ENCODE data around the gene DEDD.

DEDD gene

GRCh38 chr1:161162806-161163205 is 30.3 kb upstream of the DEDD start:
- no peak for DNase-seq (ENCODE audit: low read depth)

DNA sequence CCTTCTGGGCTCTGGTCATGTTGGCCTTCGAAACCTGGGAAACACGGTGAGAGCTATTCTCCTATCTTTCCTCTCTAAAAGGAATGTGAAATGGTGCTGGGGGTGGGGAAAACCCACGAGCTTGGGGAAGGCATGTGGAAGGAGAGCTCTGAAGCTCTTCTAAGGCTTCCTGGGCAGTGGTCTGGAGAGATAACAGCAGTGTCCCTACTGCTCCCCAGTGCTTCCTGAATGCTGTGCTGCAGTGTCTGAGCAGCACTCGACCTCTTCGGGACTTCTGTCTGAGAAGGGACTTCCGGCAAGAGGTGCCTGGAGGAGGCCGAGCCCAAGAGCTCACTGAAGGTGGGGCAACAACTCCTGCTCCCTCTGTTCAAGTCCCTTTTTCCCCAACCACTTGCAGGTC is 29.6 kb upstream of the DEDD start:
- DNase-seq (ENCODE audit: low read depth), result no peak

DNA sequence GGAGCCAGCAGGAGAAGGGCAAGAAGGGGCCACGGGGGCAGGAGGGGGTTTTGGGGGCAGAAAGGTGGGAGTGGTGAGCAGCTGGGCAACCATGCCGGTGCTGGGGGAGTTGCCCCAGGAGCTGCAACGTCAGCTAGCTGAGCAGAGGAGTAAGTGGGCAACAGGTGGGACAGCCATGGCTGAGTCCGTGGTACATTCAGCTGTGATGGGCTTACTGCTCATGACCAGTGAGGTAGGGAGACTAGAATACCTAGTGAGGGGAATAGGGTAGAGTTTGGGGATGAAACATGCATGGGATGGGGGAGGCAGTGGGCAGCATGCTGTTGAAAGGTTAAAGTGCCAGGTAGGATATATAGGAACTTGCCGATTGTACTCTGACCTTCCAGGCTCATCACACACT is 29.2 kb upstream of the DEDD start:
- DNase-seq (ENCODE audit: low read depth), result no peak

GRCh38 chr1:161160671-161161145 is 28.2 kb upstream of the DEDD start:
- DNase-seq (ENCODE audit: low read depth), result no peak

- DNase-seq (ENCODE audit: low read depth), result no peak
Observed at GRCh38 chr1:161159913-161160243, 27.4 kb upstream of the DEDD start.

DNA sequence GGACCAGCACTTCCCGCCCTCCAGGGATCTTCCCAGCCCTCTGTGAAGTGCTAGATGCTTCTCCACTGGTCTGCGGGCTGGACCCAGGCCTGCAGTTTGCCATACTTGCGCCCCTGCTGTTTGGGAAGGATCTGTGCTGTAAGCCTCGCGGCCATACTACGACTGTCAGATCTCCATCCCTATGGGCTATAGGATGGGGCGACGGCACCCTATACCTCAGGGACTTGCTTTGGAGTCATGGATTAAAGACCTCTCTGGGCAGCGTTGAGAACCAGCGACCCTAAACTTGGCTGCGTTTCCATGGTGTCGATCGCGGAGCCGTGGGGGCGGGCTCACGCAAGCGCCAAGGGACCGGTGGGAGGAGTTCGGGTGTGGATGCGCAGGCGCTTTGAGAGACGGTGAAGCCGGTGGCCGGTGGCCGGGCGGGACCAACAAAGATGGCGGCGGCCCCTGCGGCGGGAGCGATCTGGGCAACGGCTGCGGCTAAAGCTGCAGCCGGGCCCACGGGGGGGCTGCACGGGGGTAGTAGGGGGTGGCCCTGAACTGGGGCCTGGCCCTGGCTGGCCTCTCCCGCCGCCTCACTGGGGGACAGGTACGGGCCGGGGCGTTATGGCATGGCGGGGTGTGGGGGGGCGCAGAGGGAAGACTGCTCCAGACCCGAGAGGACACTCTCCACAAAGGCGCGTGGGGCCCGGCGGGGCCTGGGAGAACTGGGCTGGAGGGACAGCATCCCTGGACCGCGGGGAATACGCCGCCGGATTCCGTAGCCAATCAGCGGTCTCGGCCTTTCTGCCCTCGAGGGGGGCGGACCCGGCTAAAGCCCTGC is 26.8 kb upstream of the DEDD start, which contains the start of gene USP21:
TSS of gene USP21 (plus strand) at position 414 of the 826 bp plus-strand sequence. CDS start 1,141 bp downstream, outside the sequence.
- DNase-seq (ENCODE audit: low read depth), result peak; percentile 55

DNA sequence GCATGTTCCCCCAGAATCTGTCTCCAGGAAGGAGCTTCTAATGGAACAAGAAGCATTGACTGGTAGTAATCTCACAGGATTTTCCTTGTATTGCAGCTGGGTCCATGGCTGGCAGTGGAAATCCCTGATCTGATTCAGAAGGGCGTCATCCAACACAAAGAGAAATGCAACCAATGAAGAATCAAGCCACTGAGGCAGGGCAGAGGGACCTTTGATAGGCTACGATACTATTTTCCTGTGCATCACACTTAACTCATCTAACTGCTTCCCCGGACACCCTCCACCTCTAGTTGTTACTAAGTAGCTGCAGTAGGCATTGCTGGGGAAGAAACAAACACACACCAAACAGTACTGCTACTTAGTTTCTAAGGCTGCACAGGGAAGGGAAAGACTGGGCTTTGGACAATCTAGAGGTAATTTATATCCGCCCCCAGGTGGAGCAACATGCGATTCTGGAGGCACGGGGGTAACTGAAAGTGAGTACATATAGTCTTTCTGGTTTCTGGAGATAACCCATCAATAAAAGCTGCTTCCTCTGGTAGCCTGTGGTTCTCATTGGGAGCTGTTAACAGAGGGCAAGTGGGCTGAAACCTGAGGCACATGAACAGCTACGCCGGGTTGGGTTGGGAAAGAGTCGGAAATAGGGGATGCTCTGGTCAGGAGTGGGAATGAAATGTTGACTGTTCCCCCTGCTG is 26.0 kb upstream of the DEDD start:
- no peak for DNase-seq (ENCODE audit: low read depth)

DNA sequence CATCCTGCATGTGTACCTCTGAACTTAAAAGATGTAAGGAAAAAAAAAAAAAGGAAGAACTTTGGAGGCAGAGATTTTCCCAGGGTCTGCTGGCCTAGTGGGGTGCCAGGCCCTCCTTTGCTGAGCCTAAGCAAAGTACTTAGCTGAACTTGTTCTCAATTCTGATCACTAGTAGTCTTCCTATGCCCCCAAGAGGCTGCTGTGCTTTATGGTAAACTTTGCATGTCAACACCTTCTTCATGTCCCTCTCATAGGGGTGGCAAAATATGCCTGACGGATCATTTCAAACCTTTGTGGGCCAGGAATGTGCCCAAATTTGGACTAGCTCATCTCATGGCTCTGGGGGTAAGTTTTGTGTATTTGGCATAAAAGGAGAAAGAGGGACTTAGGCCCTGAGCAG is 25.4 kb upstream of the DEDD start:
- DNase-seq (ENCODE audit: low read depth), result no peak

GRCh38 chr1:161153682-161154337 is 21.3 kb upstream of the DEDD start, which contains the start of gene UFC1:
UFC1 (plus strand) TSS chr1:161153978; CDS start chr1:161153998, 20 bp downstream.
- DNase-seq (ENCODE audit: low read depth), result peak; percentile 70

DNA sequence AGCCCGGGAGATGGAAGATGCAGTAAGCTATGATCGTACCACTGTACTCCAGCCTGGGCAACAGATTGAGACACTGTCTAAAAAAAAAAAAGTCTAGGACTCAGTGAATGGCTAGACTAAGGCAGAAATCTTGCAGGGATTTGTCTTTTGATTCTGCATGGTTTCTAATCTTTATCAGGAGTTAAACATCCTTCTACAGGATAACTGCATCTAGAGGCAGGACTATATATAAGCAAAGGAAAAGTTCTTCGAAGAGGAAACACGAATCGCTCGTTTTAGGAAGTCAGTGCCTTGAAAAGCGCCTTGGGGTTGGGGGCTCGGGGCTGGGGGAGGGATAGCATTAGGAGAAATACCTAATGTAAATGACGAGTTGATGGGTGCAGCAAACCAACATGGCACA is 20.7 kb upstream of the DEDD start:
- DNase-seq (ENCODE audit: low read depth), result no peak

DNA sequence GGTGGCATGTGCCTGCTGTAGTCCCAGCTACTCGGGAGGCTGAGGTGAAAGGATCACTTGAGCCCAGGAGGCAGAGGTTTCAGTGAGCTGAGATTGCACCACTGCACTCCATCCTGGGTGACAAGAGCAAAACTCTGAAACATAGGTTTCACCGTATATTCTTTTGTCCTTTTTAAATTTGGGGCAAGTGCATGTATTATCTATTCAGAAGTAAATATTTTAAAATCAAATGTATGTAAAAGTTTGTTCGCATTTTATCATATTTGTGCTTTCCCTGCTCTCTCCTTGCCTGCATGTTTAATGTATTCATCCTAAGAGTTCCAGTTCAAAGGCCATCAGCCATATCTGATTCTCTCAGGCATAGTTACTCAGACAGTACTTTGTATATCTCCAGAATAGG is 13.4 kb upstream of the DEDD start:
- no peak for DNase-seq (ENCODE audit: low read depth)

- no peak for DNase-seq (ENCODE audit: low read depth)
Observed at GRCh38 chr1:161140755-161141400, 8.4 kb upstream of the DEDD start.

DNA sequence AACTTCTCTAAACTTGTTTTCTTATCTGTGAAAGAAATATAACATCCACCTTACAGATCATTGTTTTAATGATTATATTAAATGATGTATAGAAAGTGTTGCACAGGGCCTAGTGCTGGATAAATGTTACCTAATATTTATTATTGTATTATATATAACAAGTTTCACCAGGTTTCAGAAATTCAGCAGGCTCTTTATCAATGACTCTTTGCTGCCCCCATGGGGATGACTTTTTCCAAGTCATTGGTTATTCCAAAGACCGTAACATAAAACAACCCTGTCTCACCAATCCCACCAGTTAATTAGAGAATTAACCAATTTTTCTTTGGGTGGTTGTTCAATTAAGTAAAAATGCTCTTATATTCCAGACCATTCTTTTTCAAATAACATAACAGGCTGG is 7.3 kb upstream of the DEDD start:
- no peak for DNase-seq (ENCODE audit: low read depth)

DNA sequence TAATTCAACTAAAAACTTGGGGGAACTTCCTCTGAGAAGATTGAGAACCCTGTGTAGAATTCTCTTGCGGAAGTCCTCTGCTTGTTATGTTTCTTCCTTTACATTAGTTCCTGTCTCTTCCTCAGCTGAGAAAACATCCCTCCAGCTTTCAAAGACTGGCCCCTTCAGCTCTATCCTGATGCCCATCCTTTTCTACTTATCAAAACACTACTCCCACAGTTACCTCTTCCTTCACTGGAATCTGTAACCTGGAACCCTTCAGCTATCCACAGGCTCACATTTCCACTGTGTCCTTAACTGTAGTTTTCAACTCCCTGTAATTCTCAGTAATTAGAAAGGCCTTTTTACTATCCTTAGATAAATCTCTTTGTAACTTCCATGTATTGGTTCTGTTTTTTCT is 6.0 kb upstream of the DEDD start:
- no peak for DNase-seq (ENCODE audit: low read depth)

- no peak for DNase-seq (ENCODE audit: low read depth)
Observed at GRCh38 chr1:161137881-161138280, 5.4 kb upstream of the DEDD start.

DNA sequence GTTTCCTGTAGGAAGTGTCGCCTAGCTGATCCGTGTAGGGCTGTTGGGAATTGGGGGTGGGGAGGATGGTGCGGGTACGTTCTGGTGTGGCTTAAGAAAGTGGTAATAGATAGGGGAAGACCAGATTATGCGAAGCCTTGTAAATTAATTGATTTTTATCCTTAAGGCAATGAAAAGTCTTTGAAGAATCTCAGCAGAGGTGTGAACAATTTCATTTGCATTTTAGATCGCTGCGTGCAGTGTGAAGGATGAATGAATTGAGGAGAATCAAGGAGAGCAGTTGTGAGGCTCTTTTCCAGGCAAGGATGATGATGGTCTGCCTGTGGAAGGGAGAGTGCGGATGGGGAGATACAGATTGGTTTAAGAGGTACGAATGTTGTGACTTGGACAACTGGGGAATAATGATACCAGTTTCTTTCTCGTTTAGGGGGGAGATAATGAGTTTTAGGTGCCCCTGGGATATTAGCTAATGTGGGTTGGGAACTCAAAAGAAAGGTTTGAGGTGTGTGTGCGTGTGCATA is 813 bp upstream of the DEDD start:
- DNase-seq (ENCODE audit: low read depth), result no peak

- DNase-seq (ENCODE audit: low read depth), result no peak
Observed at GRCh38 chr1:161131523-161132409, 701 bp downstream of the DEDD start.

DNA sequence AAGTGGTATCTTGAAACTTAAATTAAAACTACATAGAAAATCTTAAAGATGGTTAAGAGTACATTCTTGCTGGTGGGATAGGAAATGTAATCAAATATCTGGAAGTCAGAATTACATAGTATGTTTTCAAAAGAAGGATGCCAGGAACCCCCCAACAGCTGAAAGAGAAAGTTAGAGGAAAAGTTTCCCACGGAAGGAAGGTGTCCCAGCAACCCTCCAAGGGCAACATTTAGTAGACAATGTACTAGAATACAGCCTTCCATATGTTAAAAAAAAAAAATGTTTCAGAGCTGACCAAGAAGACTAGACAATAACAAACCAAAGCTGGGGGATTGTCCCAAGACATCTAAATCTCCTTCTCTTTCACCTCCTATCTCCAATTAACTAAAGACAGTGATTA is 2.2 kb downstream of the DEDD start:
- DNase-seq (ENCODE audit: low read depth), result no peak

DNA sequence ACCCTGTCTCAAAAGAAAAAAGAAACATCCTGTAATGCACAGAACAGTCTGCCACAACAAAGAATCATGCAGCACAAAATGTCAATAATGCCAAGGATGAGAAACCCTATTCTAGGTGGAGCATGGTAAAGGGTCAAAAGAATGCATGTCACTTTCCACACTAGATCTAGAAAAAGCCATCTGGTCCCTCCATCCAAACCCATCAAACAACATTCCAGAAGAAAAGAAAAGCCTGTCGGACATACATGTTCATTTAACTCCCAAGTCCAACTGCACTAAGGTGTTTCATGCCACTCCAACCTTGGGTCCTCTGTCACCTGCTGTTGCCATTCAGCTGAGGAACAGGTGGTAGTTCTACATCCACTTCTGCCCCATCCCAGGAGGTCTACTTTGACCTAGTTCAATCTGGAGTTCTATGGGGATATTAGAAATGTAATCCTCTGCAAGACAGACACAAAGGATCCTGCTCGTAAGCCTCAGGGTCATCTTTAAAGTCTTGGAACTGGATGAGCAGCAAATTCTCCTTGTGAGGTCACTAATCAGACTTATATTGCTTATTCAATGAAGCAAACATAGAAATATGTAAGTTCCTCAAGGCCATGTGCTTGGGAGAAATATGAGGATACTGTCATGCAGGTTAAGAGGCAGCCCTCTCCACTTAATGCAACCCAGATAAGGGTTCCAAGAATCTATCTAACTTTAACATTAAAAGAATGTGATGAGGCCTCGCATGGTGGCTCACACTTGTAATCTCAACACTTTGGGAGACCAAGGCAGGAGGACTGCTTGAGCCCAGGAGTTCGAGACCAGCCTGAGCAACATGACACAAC is 3.7 kb downstream of the DEDD start:
- no peak for DNase-seq (ENCODE audit: low read depth)

DNA sequence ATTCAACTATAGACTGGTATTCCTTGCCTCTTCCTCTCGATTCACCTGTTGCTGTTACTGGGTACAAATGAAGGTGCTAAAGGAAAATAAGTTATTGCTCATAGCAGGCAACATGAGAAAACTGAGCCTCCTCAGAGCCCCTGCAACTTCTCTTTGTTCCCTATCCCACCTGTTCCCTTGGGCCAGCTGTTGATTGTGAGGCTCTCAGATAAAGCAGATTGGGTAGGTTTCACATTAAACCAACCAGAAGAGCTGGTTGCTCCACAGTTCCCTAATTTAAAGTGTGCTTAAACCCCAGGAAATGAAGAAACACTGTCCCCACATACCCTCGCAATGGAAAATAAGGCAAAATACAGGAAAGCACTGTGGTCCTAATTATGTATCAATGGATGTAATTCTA is 4.8 kb downstream of the DEDD start:
- DNase-seq (ENCODE audit: low read depth), result no peak
